Measurements from ENCODE around the gene APOB. TPM values are rescaled to one million over a fixed set of nuclear protein-coding genes. Genes with fewer than 3 reads are reported as not detected.

The APOB gene
- total RNA-seq: under 0.01 TPM in 2 replicates

GRCh38 chr2:21043744-21044532, at the start of gene APOB:
TSS of gene APOB (minus strand) at chr2:21044073. CDS start at chr2:21043945, 128 bp downstream.

Other genes with a start within 250 kb of the APOB start
- gene LDAH, start 221.0 kb downstream of the APOB start, total RNA-seq: 20.2 and 23.3 TPM in 2 replicates
- gene TDRD15, start 79.9 kb upstream of the APOB start, total RNA-seq: not detected in 2 replicates